HG03521 (cell line): ENCODE data around the gene FNIP2.
"Not testable (repeated sequence)": the region's sequence is repeated elsewhere in the genome, so short reads cannot be mapped to it uniquely, and the experiment has no call there.

Source experiments
- ATAC-seq: cut with Tn5 transposase; IDR thresholded peaks from one replicate; pipeline ENCODE4 v1.9.1; 2021; ENCODE audit warnings: mild to moderate bottlenecking, moderate library complexity; ENCODE audit not compliant: unreplicated experiment

Gene FNIP2

GRCh38 chr4:158812543-158812942 lies 43.7 kb downstream of the FNIP2 start:
- no peak for ATAC-seq

DNA sequence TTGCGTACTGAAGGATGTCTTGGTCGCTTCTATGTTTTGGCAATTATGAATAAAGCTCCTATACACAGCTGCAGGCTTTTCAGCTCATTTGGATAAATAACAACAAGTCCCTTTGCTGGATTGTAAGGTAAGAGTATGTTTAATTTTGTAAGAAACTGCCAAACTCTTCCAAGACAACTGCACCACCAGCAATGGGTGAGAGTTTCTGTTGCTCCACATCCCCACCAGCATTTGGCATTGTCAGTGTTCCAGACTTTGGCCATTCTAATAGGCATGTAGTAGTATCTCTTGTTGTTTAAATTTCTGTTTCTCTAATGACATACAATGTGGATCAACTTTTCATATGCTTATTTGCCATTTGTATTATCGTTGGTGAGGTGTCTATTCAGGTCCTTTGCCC lies 44.3 kb downstream of the FNIP2 start:
- no peak for ATAC-seq

GRCh38 chr4:158814207-158814606 lies 45.4 kb downstream of the FNIP2 start:
- ATAC-seq, result no peak

GRCh38 chr4:158814636-158815330 lies 46.0 kb downstream of the FNIP2 start:
- no peak for ATAC-seq

- ATAC-seq, result no peak
Observed at GRCh38 chr4:158816955-158817354, 48.1 kb downstream of the FNIP2 start.

- peak; percentile 71 for ATAC-seq
Observed at GRCh38 chr4:158817562-158818296, 48.9 kb downstream of the FNIP2 start.

DNA sequence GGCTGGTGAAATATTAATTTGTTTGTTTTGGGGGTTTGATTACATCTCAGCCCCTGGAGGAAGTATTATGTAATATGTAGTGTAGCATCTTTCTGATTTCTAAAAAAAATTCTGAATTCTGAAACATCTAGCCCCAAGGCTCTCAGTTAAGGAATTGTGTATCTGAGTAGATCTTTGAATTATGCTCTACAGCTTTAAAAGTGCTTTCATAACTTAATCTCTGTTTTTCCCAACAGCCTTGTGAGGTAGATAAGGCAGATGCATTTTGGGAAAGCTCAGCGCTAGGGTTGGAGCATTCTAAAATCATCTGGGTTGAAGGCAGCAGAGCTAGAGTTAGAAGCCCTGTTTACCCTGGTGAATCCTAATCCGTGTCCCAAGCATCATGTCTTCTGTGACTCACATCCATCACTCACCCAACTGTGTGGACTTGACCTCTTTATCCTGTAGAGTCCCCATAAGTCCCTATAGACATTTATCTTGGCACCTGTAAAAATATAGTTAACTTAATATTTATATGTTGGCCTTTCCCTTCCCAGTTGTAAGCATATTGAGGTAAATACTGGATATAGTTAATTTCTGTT lies 49.8 kb downstream of the FNIP2 start:
- no peak for ATAC-seq

- no peak for ATAC-seq
Observed at GRCh38 chr4:158819942-158820786, 51.3 kb downstream of the FNIP2 start.

GRCh38 chr4:158821228-158821971 lies 52.6 kb downstream of the FNIP2 start:
- ATAC-seq, result no peak

GRCh38 chr4:158822348-158822747 lies 53.5 kb downstream of the FNIP2 start:
- no peak for ATAC-seq

DNA sequence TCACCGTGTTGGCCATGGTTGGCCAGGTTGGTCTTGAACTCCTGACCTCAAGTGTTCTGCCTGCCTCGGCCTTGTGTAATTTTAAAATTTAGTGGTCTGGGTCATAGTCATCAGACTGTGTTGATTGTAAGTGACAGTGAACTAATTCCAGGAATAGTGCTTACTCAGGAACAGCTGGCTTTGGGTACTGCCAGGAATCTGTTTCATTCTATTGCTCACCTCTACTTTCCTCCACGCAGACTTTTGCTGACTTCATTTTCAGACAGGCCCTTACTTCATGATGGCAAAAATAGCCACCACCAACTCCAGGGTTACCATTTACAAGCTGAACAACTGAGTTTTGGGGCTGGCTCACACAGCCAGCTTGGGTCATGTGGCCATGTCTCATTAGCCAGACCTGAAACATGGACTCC lies 54.6 kb downstream of the FNIP2 start:
- no peak for ATAC-seq

DNA sequence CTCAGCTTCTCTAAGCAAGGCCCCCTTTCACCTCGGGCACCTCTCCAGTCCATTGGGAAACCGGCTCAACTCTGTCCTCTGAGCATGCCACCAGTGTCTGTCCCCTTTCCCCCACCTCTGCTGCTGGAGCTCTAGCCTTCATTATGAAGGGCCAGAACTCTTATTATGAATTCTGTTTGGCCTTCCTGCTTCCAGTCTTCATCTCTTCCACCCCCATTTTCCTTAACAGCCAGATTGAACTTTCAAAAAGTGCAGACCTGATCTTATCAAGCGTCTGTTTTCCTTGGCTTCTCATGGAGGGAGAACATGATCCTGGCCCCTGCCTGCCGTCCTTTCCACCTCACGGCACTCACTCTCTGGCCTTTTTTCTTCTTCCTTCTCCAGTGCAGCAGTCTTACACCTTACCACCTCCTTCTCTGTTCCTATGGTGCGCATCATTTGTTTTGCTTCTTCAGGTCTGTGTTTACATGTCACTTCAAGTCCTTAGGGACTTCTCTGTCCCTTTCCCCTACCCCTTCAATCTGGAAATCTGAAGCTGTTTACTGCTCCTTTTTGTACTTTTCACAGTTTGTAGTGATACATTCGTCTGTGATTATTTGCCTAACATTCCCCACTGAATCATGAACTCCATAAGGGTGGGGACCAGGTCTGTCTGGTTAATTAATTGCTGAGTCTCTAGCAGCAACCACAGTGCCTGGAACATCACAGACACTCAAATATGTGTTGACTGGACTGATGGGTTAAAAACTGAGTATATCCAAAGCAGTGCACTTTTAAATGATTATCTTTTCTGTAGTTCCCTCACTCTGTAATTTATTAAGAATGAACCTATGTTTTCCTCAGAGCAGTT lies 55.8 kb downstream of the FNIP2 start:
- ATAC-seq, result no peak

GRCh38 chr4:158825433-158826036 lies 56.7 kb downstream of the FNIP2 start:
- ATAC-seq, result no peak

DNA sequence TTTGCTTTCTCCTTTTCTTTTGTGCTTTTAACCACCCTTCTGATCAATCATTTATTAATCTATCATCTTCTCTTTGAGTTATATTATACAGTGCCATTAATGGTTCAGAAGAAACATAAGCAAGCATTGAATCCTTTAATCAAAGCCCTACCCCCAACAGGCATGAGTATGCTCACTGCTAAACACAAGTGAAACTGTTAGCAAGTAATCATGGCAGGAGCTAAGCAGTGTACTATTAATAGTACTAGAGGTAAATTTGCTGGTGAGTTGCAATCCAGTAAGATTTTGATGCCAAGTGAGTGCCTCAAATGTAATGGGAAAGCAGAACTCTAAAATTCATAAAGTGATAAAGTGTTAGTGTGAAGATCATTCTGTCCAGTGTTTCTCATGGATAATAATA lies 57.2 kb downstream of the FNIP2 start:
- ATAC-seq, result peak; percentile 74

GRCh38 chr4:158826882-158827281 lies 58.1 kb downstream of the FNIP2 start:
- no peak for ATAC-seq

DNA sequence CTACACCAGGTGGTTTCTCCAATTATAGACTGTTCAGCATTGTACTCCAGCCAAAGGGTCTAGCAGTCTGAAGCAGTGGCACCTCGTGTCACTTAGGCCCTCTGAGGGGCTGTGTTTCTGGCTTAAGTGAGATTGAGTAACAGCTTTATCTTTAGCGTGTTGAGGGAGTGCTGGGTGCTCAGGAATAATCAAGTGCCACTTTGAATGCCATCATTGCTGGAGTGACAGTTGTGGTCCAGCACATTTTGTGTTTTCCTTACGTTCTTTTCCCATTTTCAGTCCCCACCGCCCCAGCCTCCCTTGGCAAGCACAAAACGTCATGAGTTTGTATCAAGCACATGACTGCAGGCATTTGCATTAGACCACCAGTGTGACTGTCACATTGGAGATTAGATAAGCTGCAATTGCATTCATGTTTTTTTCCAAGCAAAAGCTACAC lies 58.7 kb downstream of the FNIP2 start:
- no peak for ATAC-seq

DNA sequence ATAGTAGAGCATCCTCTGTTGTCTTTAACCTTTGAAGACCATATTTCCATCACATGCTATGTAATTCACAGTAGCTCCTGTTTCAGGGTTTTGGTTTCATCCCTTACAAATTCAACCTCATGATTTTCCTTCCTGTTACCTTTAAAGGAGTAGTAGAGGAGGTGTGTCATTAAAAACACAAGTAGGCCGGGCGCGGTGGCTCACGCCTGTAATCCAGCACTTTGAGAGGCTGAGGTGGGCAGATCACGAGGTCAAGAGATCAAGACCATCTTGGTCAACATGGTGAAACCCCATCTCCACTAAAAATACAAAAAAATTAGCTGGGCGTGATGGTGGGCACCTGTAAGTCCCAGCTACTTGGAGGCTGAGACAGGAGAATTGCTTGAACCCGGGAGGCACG lies 59.3 kb downstream of the FNIP2 start:
- not testable (repeated sequence) for ATAC-seq

GRCh38 chr4:158829254-158829653 lies 60.4 kb downstream of the FNIP2 start:
- ATAC-seq, result no peak

DNA sequence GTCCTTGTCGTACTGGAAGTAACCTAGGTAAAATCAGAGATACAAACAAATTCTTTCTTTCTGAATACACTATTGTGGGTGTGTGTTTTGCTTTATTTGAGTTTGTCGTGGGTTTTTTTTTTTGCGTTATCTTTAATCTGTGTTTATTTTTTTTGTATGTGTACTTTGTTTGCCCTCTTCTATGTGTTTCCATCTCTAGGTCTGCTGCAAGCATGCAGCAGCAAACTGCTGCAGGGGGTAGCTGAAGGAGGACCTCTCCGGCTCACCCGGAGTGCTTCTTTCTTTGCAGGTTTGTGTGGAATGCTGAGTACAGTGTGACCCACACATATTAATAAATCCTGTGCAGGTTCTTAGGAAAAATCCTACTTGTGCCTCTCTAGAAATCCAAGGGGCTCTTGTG lies 64.8 kb downstream of the FNIP2 start:
- no peak for ATAC-seq
